ENCODE measurements around the gene AKR1B1.

AKR1B1 gene

GRCh38 chr7:134458806-134459698, at the start of gene AKR1B1:
AKR1B1 (minus strand) TSS chr7:134459100; CDS start chr7:134459062, 38 bp downstream.
- DNase-seq (ENCODE audit: low read depth) = peak; percentile 93
- TF ChIP-seq CTCF (conservative IDR thresholded peaks at IDR 0.05; ENCODE audit: low read depth, low read length) = peak; percentile 71
- H3K4me3 ChIP-seq (ENCODE audit: low read depth, low read length) = peak within 1 kb of the TSS; percentile 87

- TF ChIP-seq CTCF (conservative IDR thresholded peaks at IDR 0.05; ENCODE audit: low read depth, low read length) = no peak
- no peak for DNase-seq (ENCODE audit: low read depth)
- H3K4me3 ChIP-seq (ENCODE audit: low read depth, low read length) = no peak overlapping the region
These were observed 47.0 kb upstream of the AKR1B1 start for GRCh38 chr7:134505856-134506255.

GRCh38 chr7:134504660-134505164, 45.8 kb upstream of the AKR1B1 start:
- TF ChIP-seq CTCF (conservative IDR thresholded peaks at IDR 0.05; ENCODE audit: low read depth, low read length) = no peak
- H3K4me3 ChIP-seq (ENCODE audit: low read depth, low read length) = no peak overlapping the region
- no peak for DNase-seq (ENCODE audit: low read depth)

- no peak overlapping the region for H3K4me3 ChIP-seq (ENCODE audit: low read depth, low read length)
- TF ChIP-seq CTCF (conservative IDR thresholded peaks at IDR 0.05; ENCODE audit: low read depth, low read length) = no peak
- peak; percentile 80 for DNase-seq (ENCODE audit: low read depth)
These were observed 43.8 kb upstream of the AKR1B1 start for GRCh38 chr7:134502463-134503371.

- TF ChIP-seq CTCF (conservative IDR thresholded peaks at IDR 0.05; ENCODE audit: low read depth, low read length) = no peak
- no peak for DNase-seq (ENCODE audit: low read depth)
- H3K4me3 ChIP-seq (ENCODE audit: low read depth, low read length) = no peak overlapping the region
These were observed 42.1 kb upstream of the AKR1B1 start for GRCh38 chr7:134500982-134501381.

- DNase-seq (ENCODE audit: low read depth) = no peak
- no peak for TF ChIP-seq CTCF (conservative IDR thresholded peaks at IDR 0.05; ENCODE audit: low read depth, low read length)
These were observed 41.5 kb upstream of the AKR1B1 start for GRCh38 chr7:134500406-134500805.

More at GRCh38 chr7:134500406-134500805, 41.5 kb upstream of the AKR1B1 start:
- H3K4me3 ChIP-seq (ENCODE audit: low read depth, low read length) = no peak overlapping the region

Data from choroid plexus epithelial cell (primary cell).